Measurements from ENCODE around the gene DKK3.

The DKK3 gene

GRCh38 chr11:11966354-11966741 is 42.1 kb downstream of the DKK3 start:
- DNase-seq = no peak

GRCh38 chr11:11965656-11966353 is 42.6 kb downstream of the DKK3 start:
- no peak for DNase-seq

- DNase-seq = no peak
Measured at GRCh38 chr11:11965192-11965591, 43.2 kb downstream of the DKK3 start.

GRCh38 chr11:11964774-11965150 is 43.7 kb downstream of the DKK3 start:
- no peak for DNase-seq

GRCh38 chr11:11963842-11964773 is 44.3 kb downstream of the DKK3 start:
- no peak for DNase-seq

GRCh38 chr11:11963067-11963466 is 45.4 kb downstream of the DKK3 start:
- DNase-seq = no peak

GRCh38 chr11:11961399-11962028 is 46.9 kb downstream of the DKK3 start:
- DNase-seq = no peak

- no peak for DNase-seq
Measured at GRCh38 chr11:11960687-11961086, 47.7 kb downstream of the DKK3 start.

- no peak for DNase-seq
Measured at GRCh38 chr11:11959601-11960000, 48.8 kb downstream of the DKK3 start.

- DNase-seq = no peak
Measured at GRCh38 chr11:11958403-11959231, 49.8 kb downstream of the DKK3 start.

- no peak for DNase-seq
Measured at GRCh38 chr11:11956006-11956405, 52.4 kb downstream of the DKK3 start.

- DNase-seq = no peak
Measured at GRCh38 chr11:11952036-11952435, 56.4 kb downstream of the DKK3 start.

GRCh38 chr11:11949482-11949881 is 58.9 kb downstream of the DKK3 start:
- no peak for DNase-seq

- DNase-seq = no peak
Measured at GRCh38 chr11:11948242-11948947, 60.0 kb downstream of the DKK3 start.

- DNase-seq = no peak
Measured at GRCh38 chr11:11947825-11948224, 60.6 kb downstream of the DKK3 start.

- no peak for DNase-seq
Measured at GRCh38 chr11:11946878-11947277, 61.5 kb downstream of the DKK3 start.

GRCh38 chr11:11946180-11946579 is 62.2 kb downstream of the DKK3 start:
- no peak for DNase-seq

GRCh38 chr11:11944444-11944843 is 64.0 kb downstream of the DKK3 start:
- DNase-seq = no peak

GRCh38 chr11:11942668-11943067 is 65.8 kb downstream of the DKK3 start:
- no peak for DNase-seq

- no peak for DNase-seq
Measured at GRCh38 chr11:11940551-11940950, 67.9 kb downstream of the DKK3 start.

- DNase-seq = no peak
Measured at GRCh38 chr11:11937957-11938356, 70.5 kb downstream of the DKK3 start.

- DNase-seq = no peak
Measured at GRCh38 chr11:11937433-11937832, 71.0 kb downstream of the DKK3 start.
